ENCODE data around the gene DEAF1. TPM values are rescaled to one million over a fixed set of nuclear protein-coding genes. Genes with fewer than 3 reads are reported as not detected.

The DEAF1 gene
- total and polyA plus RNA-seq, 10 of the 15 experiments (the other 5 are each of a cell fraction or from before 2014, with no cell fraction given): 0.68 to 51.3 (median 25.9) TPM

DNA sequence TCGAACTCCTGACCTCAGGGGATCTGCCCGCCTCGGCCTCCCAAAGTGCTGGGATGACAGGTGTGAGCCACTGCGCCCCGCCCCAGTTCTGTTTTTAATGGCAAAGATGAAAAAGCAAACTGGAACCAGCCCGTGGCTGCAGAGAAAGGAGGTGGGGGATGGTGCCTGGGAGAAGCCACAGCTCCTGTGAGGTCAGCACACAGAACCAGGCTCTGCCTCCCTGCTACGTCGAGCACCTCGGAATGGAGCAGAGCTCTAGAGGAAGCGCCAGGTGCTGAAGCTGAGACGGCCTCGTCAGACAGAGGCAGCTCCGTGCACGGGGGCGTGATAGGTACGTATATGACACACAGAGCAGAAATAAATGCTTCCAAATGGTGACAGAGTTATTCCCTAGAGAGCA, 49.5 kb downstream of the DEAF1 start:
- Histone ChIP-seq H3K27me3 (replicated peaks in 1 of 2; ENCODE audit: control insufficient read depth in 2 of 2, insufficient read depth in 2 of 2, low read length in 1 of 2) (no peaks in the 10 kb centered on the region), H3K4me3 (no peak overlapping the region), H3K9ac (ENCODE audit: control insufficient read depth, insufficient read depth, low read length) (no peak overlapping the region), H3K27ac (ENCODE audit: control insufficient read depth, insufficient read depth) (peak overlapping the region; percentile 42), H4K20me1 (ENCODE audit: control insufficient read depth, insufficient read depth) (no peaks in the 10 kb centered on the region), H3K79me2 (ENCODE audit: control insufficient read depth, insufficient read depth, low read length) (no peaks in the 10 kb centered on the region), H3K4me2 (ENCODE audit: control insufficient read depth, insufficient read depth) (peak overlapping the region; percentile 11), H3K9me3 (replicated peaks; ENCODE audit: control insufficient read depth, insufficient read depth, low read length) (no peaks in the 10 kb centered on the region), H3K36me3 (ENCODE audit: control insufficient read depth in 2 of 2, insufficient read depth in 2 of 2, low read length in 1 of 2) (peaks cover 2 to 3% of the 10 kb centered on the region in 2 experiments; a peak in 3 of 4 replicates), H2AFZ (ENCODE audit: control insufficient read depth, low read depth, low read length) (no peak overlapping the region), H3K4me1 (ENCODE audit: control insufficient read depth, insufficient read depth, low read length) (peaks cover 13% of the 10 kb centered on the region)
- ATAC-seq: peak; percentile 73
- intact Hi-C loops (cut with micrococcal nuclease; ENCODE audit: unreplicated experiment): no loop called here
- peak; percentile 46; the same call in 1 of the 2 replicates for TF ChIP-seq POLR2A (IDR thresholded peaks at IDR 0.05; ENCODE audit: low read depth, low read length)
- TF ChIP-seq, protein P1, sequence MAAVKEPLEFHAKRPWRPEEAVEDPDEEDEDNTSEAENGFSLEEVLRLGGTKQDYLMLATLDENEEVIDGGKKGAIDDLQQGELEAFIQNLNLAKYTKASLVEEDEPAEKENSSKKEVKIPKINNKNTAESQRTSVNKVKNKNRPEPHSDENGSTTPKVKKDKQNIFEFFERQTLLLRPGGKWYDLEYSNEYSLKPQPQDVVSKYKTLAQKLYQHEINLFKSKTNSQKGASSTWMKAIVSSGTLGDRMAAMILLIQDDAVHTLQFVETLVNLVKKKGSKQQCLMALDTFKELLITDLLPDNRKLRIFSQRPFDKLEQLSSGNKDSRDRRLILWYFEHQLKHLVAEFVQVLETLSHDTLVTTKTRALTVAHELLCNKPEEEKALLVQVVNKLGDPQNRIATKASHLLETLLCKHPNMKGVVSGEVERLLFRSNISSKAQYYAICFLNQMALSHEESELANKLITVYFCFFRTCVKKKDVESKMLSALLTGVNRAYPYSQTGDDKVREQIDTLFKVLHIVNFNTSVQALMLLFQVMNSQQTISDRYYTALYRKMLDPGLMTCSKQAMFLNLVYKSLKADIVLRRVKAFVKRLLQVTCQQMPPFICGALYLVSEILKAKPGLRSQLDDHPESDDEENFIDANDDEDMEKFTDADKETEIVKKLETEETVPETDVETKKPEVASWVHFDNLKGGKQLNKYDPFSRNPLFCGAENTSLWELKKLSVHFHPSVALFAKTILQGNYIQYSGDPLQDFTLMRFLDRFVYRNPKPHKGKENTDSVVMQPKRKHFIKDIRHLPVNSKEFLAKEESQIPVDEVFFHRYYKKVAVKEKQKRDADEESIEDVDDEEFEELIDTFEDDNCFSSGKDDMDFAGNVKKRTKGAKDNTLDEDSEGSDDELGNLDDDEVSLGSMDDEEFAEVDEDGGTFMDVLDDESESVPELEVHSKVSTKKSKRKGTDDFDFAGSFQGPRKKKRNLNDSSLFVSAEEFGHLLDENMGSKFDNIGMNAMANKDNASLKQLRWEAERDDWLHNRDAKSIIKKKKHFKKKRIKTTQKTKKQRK (IDR thresholded peaks at IDR 0.05; ENCODE audit: low read depth, low read length): no peak
- 0 out of 2 replicates have a peak, but pooled peaks have one; percentile 44 for TF ChIP-seq CREB1 (IDR thresholded peaks at IDR 0.05; ENCODE audit: low read depth)
- no peak for TF ChIP-seq NBN (IDR thresholded peaks at IDR 0.05)
- TF ChIP-seq BACH1 (IDR thresholded peaks at IDR 0.05; ENCODE audit: borderline replicate concordance): no peak
- 0 out of 2 replicates have a peak, but pooled peaks have one; percentile 34 for TF ChIP-seq EED (IDR thresholded peaks at IDR 0.05; ENCODE audit: low read depth)
- TF ChIP-seq RUNX3 (IDR thresholded peaks at IDR 0.05; ENCODE audit: low read length): peak; percentile 46; the same call in 1 of the 2 replicates
- FAIRE-seq: peak; percentile 57
- CTCF ChIA-PET: no interaction called here
- in situ Hi-C loops (cut with MboI): no loop called here
- POLR2A ChIA-PET: interaction anchor here (0.7 to 0.8 kb wide), 2 partner anchors 99 to 130 kb away, joined by 3 read pairs; no protein-coding TSS in a partner anchor
- BruUV-seq (replicated peaks): no TSS peak
- WGBS (ENCODE audit: insufficient coverage, insufficient replicate concordance, low lambda C conversion rate, missing lambda C conversion rate): 72% methylated on average over 16 of the region's 16 CpGs
- SMC1A ChIA-PET (ENCODE audit: uncharacterized antibody, unreplicated experiment): no interaction called here
- no peak for DNase-seq (ENCODE audit: low read depth, low spot score)
- RAD21 ChIA-PET (ENCODE audit: unreplicated experiment): no interaction called here

Data from GM12878 (cell line).